Measurements from ENCODE around the gene SEPTIN7.

DNA sequence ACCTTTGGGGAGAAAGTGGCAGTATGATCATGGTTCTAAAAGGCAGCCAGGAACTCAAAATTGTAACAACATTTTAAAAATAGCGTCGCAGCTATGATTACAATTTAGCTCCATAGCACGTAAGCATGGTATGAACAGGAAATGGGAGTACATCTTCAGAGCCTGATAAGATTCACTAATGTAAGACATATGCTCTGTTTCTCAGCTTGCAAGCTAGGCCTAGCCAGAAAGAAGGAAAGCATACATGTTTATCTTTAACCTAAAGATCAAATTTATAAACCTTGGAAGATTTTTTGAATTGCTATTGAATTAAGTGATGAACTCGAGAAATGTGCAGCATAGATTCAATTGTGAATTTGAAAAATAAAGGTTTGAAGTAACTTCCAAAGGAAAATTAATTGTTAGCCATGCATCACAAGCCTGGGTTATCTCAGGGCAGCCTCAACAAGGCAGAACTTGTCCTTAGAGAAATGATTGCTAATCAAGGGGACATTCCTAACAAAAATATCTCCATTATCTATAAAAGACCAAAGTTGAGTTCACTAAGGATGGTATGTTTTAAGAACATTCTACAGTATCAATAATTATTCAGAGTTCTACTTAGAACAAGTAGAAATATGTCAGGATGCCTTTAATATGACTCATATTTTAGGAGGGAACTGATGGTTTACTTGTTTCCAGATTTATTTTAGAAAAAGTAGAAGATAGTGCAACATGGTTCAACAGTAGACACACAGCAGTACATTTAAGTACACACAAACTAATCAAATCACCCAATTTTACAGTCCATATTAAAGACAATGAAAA, 38.8 kb upstream of the SEPTIN7 start:
- TF ChIP-seq, protein P1, sequence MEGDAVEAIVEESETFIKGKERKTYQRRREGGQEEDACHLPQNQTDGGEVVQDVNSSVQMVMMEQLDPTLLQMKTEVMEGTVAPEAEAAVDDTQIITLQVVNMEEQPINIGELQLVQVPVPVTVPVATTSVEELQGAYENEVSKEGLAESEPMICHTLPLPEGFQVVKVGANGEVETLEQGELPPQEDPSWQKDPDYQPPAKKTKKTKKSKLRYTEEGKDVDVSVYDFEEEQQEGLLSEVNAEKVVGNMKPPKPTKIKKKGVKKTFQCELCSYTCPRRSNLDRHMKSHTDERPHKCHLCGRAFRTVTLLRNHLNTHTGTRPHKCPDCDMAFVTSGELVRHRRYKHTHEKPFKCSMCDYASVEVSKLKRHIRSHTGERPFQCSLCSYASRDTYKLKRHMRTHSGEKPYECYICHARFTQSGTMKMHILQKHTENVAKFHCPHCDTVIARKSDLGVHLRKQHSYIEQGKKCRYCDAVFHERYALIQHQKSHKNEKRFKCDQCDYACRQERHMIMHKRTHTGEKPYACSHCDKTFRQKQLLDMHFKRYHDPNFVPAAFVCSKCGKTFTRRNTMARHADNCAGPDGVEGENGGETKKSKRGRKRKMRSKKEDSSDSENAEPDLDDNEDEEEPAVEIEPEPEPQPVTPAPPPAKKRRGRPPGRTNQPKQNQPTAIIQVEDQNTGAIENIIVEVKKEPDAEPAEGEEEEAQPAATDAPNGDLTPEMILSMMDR (IDR thresholded peaks at IDR 0.05) = no peak
- no peak for TF ChIP-seq POLR2A (IDR thresholded peaks at IDR 0.05)

Data from body of pancreas (tissue), 4 donors.